Neural progenitor cell (in vitro differentiated cells): Measurements from ENCODE around the gene MAB21L4. TPM values are rescaled to one million over a fixed set of nuclear protein-coding genes. Genes with fewer than 3 reads are reported as not detected.

Source experiments
- DNase-seq: peaks from one replicate; pipeline ENCODE4 v3.0.0-alpha.2; 2016; ENCODE audit warnings: low spot score
- H2AFZ ChIP-seq: fragments of 200-600 bp; sonication (generic); replicated peaks from 2 replicates; pipeline ENCODE4 v1.6.1; 2016; ENCODE audit warnings: antibody characterized with exemption
- H3F3A ChIP-seq: fragments of 200-600 bp; sonication (generic); 2 replicates; pipeline ENCODE4 v1.6.1; 2016; ENCODE audit warnings: antibody characterized with exemption, low read depth
- H3K27ac ChIP-seq: fragments of 200-600 bp; sonication (generic); 2 replicates; pipeline ENCODE4 v1.5.1; 2016; ENCODE audit warnings: mild to moderate bottlenecking
- H3K27me3 ChIP-seq: fragments of 200-600 bp; sonication (generic); 2 replicates; pipeline ENCODE4 v1.6.1; 2016; ENCODE audit warnings: mild to moderate bottlenecking, moderate library complexity
- H3K36me3 ChIP-seq: fragments of 200-600 bp; sonication (generic); 2 replicates; pipeline ENCODE4 v1.5.1; 2016
- H3K4me1 ChIP-seq: fragments of 200-600 bp; sonication (generic); 2 replicates; pipeline ENCODE4 v1.6.1; 2016; ENCODE audit warnings: mixed run types
- H3K4me2 ChIP-seq: fragments of 200-600 bp; sonication (generic); 2 replicates; pipeline ENCODE4 v1.6.1; 2016
- H3K4me3 ChIP-seq: fragments of 200-600 bp; sonication (generic); 2 replicates; pipeline ENCODE4 v1.5.1; 2016
- H3K79me2 ChIP-seq: fragments of 200-600 bp; sonication (generic); 2 replicates; pipeline ENCODE4 v1.6.1; 2016; ENCODE audit warnings: low read depth
- H3K9ac ChIP-seq: fragments of 200-600 bp; sonication (generic); 2 replicates; pipeline ENCODE4 v1.6.1; 2016
- H3K9me3 ChIP-seq: fragments of 200-600 bp; sonication (generic); 2 replicates; pipeline ENCODE4 v1.5.1; 2016; ENCODE audit warnings: low read depth
- H4K20me1 ChIP-seq: fragments of 200-600 bp; sonication (generic); 2 replicates; pipeline ENCODE4 v1.6.1; 2016; ENCODE audit warnings: low read depth
- H3K27ac Mint-ChIP-seq: 3 replicates; pipeline ENCODE4 v1.8.0; 2021; ENCODE audit warnings: mixed read lengths
- H3K27me3 Mint-ChIP-seq: 2 replicates; pipeline ENCODE4 v1.8.0; 2022; ENCODE audit warnings: low read depth, mild to moderate bottlenecking, inconsistent platforms, moderate library complexity, mixed read lengths; ENCODE audit not compliant: insufficient read depth
- H3K36me3 Mint-ChIP-seq: 3 replicates; pipeline ENCODE4 v1.8.0; 2021; ENCODE audit warnings: mixed read lengths
- H3K4me1 Mint-ChIP-seq: 3 replicates; pipeline ENCODE4 v1.8.0; 2021; ENCODE audit warnings: mixed read lengths
- H3K4me3 Mint-ChIP-seq: 3 replicates; pipeline ENCODE4 v1.8.0; 2021; ENCODE audit warnings: mild to moderate bottlenecking, moderate library complexity, mixed read lengths
- H3K9me3 Mint-ChIP-seq: 3 replicates; pipeline ENCODE4 v1.8.0; 2020; ENCODE audit warnings: mixed read lengths
- CTCF ChIP-seq: fragments of 200-600 bp; sonication (generic); IDR thresholded peaks from 2 replicates; pipeline ENCODE4 v1.5.1; 2017; ENCODE audit warnings: antibody characterized with exemption, mild to moderate bottlenecking
- EZH2 ChIP-seq: fragments of 200-600 bp; sonication (generic); IDR thresholded peaks from 2 replicates; pipeline ENCODE4 v1.6.1; 2017; ENCODE audit warnings: antibody characterized with exemption, mild to moderate bottlenecking, moderate library complexity
- EZH2phosphoT487 ChIP-seq: fragments of 200-600 bp; sonication (generic); IDR thresholded peaks from 2 replicates; pipeline ENCODE4 v1.6.1; 2017; ENCODE audit warnings: antibody characterized with exemption
- total RNA-seq: library from RNA; depleted of rRNA; stranded (reverse); fragments of >200 nt; gene quantifications from 2 replicates; pipeline ENCODE4 v1.2.3, GENCODE V29; 2015; ENCODE audit warnings: low replicate concordance

The MAB21L4 gene
- total RNA-seq, 1 donor from 2014 or later = not detected

GRCh38 chr2:240922245-240922981 is 26.5 kb upstream of the MAB21L4 start:
- H3F3A ChIP-seq = peaks cover 2% of the 10 kb centered on the region
- H3K27ac ChIP-seq = no peak overlapping the region
- no peaks in the 10 kb centered on the region for H3K36me3 ChIP-seq
- no peaks in the 10 kb centered on the region for H3K9me3 ChIP-seq
- no peak for DNase-seq
- H3K4me1 ChIP-seq = no peaks in the 10 kb centered on the region
- H3K4me1 Mint-ChIP-seq = peaks cover 2% of the 10 kb centered on the region
- H3K27me3 Mint-ChIP-seq = peaks cover 5% of the 10 kb centered on the region
- no peaks in the 10 kb centered on the region for H3K79me2 ChIP-seq
- no peak overlapping the region for H3K4me2 ChIP-seq
- H3K27ac Mint-ChIP-seq = no peak overlapping the region
- no peaks in the 10 kb centered on the region for H4K20me1 ChIP-seq
- no peaks in the 10 kb centered on the region for H3K27me3 ChIP-seq
- H3K4me3 ChIP-seq = no peak overlapping the region
- TF ChIP-seq CTCF (no peak), EZH2phosphoT487 (no peak), EZH2 (no peak)
- no peak overlapping the region for H2AFZ ChIP-seq
- no peaks in the 10 kb centered on the region for H3K9me3 Mint-ChIP-seq
- H3K9ac ChIP-seq = no peak overlapping the region
- H3K36me3 Mint-ChIP-seq = no peaks in the 10 kb centered on the region
- H3K4me3 Mint-ChIP-seq = no peak overlapping the region

GRCh38 chr2:240921995-240922244 is 26.0 kb upstream of the MAB21L4 start:
- H3K9ac ChIP-seq = no peak overlapping the region
- H3K79me2 ChIP-seq = no peaks in the 10 kb centered on the region
- H3F3A ChIP-seq = peaks cover 2% of the 10 kb centered on the region
- no peaks in the 10 kb centered on the region for H4K20me1 ChIP-seq
- peaks cover under 1% of the 10 kb centered on the region for H3K4me1 Mint-ChIP-seq
- no peaks in the 10 kb centered on the region for H3K36me3 Mint-ChIP-seq
- H3K4me3 Mint-ChIP-seq = no peak overlapping the region
- H3K4me2 ChIP-seq = no peak overlapping the region
- no peak for TF ChIP-seq CTCF
- no peak for TF ChIP-seq EZH2
- TF ChIP-seq EZH2phosphoT487 = no peak
- peaks cover 5% of the 10 kb centered on the region for H3K27me3 Mint-ChIP-seq
- peaks cover 4% of the 10 kb centered on the region for H3K27me3 ChIP-seq
- no peak overlapping the region for H3K27ac Mint-ChIP-seq
- H3K4me1 ChIP-seq = peaks cover 3% of the 10 kb centered on the region
- no peak overlapping the region for H3K4me3 ChIP-seq
- H2AFZ ChIP-seq = no peak overlapping the region
- DNase-seq = no peak
- H3K9me3 Mint-ChIP-seq = no peaks in the 10 kb centered on the region
- no peak overlapping the region for H3K27ac ChIP-seq
- H3K9me3 ChIP-seq = no peaks in the 10 kb centered on the region
- no peaks in the 10 kb centered on the region for H3K36me3 ChIP-seq

GRCh38 chr2:240921311-240921994 is 25.5 kb upstream of the MAB21L4 start:
- no peak overlapping the region for H3K27ac Mint-ChIP-seq
- Histone ChIP-seq H3K9ac (no peak overlapping the region), H3K9me3 (no peaks in the 10 kb centered on the region), H3K27me3 (peaks cover 9% of the 10 kb centered on the region), H2AFZ (no peak overlapping the region), H3K4me3 (no peak overlapping the region), H3K4me1 (peaks cover 7% of the 10 kb centered on the region), H4K20me1 (no peaks in the 10 kb centered on the region), H3K36me3 (no peaks in the 10 kb centered on the region), H3K79me2 (no peaks in the 10 kb centered on the region), H3K4me2 (no peak overlapping the region), H3F3A (peaks cover under 1% of the 10 kb centered on the region), H3K27ac (no peak overlapping the region)
- no peak for TF ChIP-seq EZH2phosphoT487
- TF ChIP-seq EZH2 = no peak
- no peak for TF ChIP-seq CTCF
- H3K9me3 Mint-ChIP-seq = no peaks in the 10 kb centered on the region
- H3K4me1 Mint-ChIP-seq = no peaks in the 10 kb centered on the region
- no peak for DNase-seq
- peaks cover 5% of the 10 kb centered on the region for H3K27me3 Mint-ChIP-seq
- no peak overlapping the region for H3K4me3 Mint-ChIP-seq
- no peaks in the 10 kb centered on the region for H3K36me3 Mint-ChIP-seq
